ENCODE measurements around the gene OCA2.

DNA sequence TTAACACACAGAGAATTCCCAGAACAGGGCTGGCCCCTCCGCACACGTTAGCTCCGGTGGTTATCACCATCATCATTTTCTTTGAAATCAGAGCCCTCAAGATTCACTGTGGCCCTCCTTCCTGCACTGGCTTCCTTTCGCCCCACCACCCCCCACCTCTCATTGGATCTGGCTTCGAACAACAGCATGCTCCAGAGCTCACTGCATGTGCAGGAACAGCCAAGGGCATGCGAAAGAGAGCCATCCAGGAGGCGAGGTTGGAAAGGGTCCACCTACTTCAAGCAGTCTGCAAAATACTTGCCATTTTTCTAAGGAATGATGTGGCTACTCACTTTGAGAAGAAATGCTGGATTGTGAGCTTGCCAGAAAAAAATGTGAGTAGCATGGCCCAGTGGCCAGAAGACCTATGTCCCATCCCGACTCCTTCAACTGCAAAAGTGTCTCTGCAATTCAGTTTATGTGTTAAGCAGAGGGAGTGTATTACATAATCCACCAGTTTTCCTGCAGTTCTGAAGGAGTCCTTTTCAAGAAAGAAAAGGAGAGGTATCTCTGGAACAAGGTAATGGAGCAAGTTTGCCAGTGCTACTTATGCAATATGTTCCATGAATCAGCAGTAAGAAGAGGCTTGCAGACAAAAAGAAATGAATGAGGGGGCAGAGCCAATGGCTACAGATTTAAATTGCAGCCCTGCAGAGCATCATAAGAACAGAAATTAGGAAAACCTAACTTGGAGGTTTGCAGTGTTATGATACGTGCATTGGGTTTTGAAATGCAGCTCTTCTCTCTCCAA lies 92.8 kb downstream of the OCA2 start:
- TF ChIP-seq, protein P1, sequence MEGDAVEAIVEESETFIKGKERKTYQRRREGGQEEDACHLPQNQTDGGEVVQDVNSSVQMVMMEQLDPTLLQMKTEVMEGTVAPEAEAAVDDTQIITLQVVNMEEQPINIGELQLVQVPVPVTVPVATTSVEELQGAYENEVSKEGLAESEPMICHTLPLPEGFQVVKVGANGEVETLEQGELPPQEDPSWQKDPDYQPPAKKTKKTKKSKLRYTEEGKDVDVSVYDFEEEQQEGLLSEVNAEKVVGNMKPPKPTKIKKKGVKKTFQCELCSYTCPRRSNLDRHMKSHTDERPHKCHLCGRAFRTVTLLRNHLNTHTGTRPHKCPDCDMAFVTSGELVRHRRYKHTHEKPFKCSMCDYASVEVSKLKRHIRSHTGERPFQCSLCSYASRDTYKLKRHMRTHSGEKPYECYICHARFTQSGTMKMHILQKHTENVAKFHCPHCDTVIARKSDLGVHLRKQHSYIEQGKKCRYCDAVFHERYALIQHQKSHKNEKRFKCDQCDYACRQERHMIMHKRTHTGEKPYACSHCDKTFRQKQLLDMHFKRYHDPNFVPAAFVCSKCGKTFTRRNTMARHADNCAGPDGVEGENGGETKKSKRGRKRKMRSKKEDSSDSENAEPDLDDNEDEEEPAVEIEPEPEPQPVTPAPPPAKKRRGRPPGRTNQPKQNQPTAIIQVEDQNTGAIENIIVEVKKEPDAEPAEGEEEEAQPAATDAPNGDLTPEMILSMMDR (IDR thresholded peaks at IDR 0.05; ENCODE audit: insufficient read depth, low read length, poor library complexity, severe bottlenecking): no peak
- TF ChIP-seq EZH2phosphoT487 (conservative IDR thresholded peaks at IDR 0.05; ENCODE audit: low read length): no peak
